BE2C (cell line): ENCODE data around the gene CDH13.

Experiments
- DNase-seq: peaks from one replicate; pipeline ENCODE4 v3.0.0-alpha.2; 2020
- H3K27me3 ChIP-seq: fragments of 250-450 bp; sonication (Bioruptor Pico); 2 replicates; pipeline ENCODE4 v1.5.1; 2020; ENCODE audit warnings: mild to moderate bottlenecking
- H3K36me3 ChIP-seq: fragments of 250-450 bp; sonication (Bioruptor Pico); 2 replicates; pipeline ENCODE4 v1.5.1; 2020; ENCODE audit warnings: mild to moderate bottlenecking
- H3K4me1 ChIP-seq: fragments of 250-450 bp; sonication (Bioruptor Pico); 2 replicates; pipeline ENCODE4 v1.5.1; 2020
- H3K4me3 ChIP-seq: 2 replicates; pipeline ENCODE4 v1.5.1; 2011; ENCODE audit warnings: low read depth, low read length
- H3K9me3 ChIP-seq: fragments of 250-450 bp; sonication (Bioruptor Pico); 2 replicates; pipeline ENCODE4 v1.5.1; 2020
- CTCF ChIP-seq: IDR thresholded peaks from 2 replicates; pipeline ENCODE4 v1.5.1; 2012; ENCODE audit warnings: mild to moderate bottlenecking, low read depth, low read length

The CDH13 gene

GRCh38 chr16:83818276-83818675 is 1191.5 kb downstream of the CDH13 start:
- no peak overlapping the region for H3K4me3 ChIP-seq
- TF ChIP-seq CTCF = no peak
- no peaks in the 10 kb centered on the region for H3K9me3 ChIP-seq
- no peaks in the 10 kb centered on the region for H3K36me3 ChIP-seq
- no peak for DNase-seq
- peaks cover 11% of the 10 kb centered on the region; the same call in 1 of the 2 replicates for H3K27me3 ChIP-seq
- H3K4me1 ChIP-seq = no peaks in the 10 kb centered on the region

- Histone ChIP-seq H3K36me3 (no peaks in the 10 kb centered on the region), H3K27me3 (peaks cover 11% of the 10 kb centered on the region; the same call in 1 of the 2 replicates), H3K4me3 (no peak overlapping the region), H3K4me1 (no peaks in the 10 kb centered on the region), H3K9me3 (no peaks in the 10 kb centered on the region)
- TF ChIP-seq CTCF = no peak
- DNase-seq = no peak
Observed at GRCh38 chr16:83819361-83819760, 1192.6 kb downstream of the CDH13 start.

- DNase-seq = peak; percentile 78
- H3K27me3 ChIP-seq = no peaks in the 10 kb centered on the region
- H3K36me3 ChIP-seq = no peaks in the 10 kb centered on the region
- peak; percentile 92 for TF ChIP-seq CTCF
- H3K4me1 ChIP-seq = no peaks in the 10 kb centered on the region
- 0 out of 2 replicates have a peak overlapping the region, but pooled peaks have one; percentile 1 for H3K4me3 ChIP-seq
- H3K9me3 ChIP-seq = no peaks in the 10 kb centered on the region
Observed at GRCh38 chr16:83826146-83826913, 1199.6 kb downstream of the CDH13 start.

- H3K27me3 ChIP-seq = no peaks in the 10 kb centered on the region
- TF ChIP-seq CTCF = no peak
- DNase-seq = no peak
- no peak overlapping the region for H3K4me3 ChIP-seq
- H3K9me3 ChIP-seq = no peaks in the 10 kb centered on the region
- no peaks in the 10 kb centered on the region for H3K36me3 ChIP-seq
- H3K4me1 ChIP-seq = no peaks in the 10 kb centered on the region
Observed at GRCh38 chr16:83830091-83830768, 1203.5 kb downstream of the CDH13 start.

GRCh38 chr16:83830769-83831455 is 1204.1 kb downstream of the CDH13 start:
- no peak for TF ChIP-seq CTCF
- Histone ChIP-seq H3K4me1 (no peaks in the 10 kb centered on the region), H3K36me3 (no peaks in the 10 kb centered on the region), H3K27me3 (no peaks in the 10 kb centered on the region), H3K9me3 (no peaks in the 10 kb centered on the region), H3K4me3 (no peak overlapping the region)
- DNase-seq = no peak
